Immature natural killer cell (primary cell): ENCODE data around the gene CXorf49. TPM values are rescaled to one million over a fixed set of nuclear protein-coding genes. Genes with fewer than 3 reads are reported as not detected.

Source experiments
- DNase-seq, 3 donors: peaks; one replicate each; pipeline ENCODE4 v3.0.0; 2022; ENCODE audit warnings: mixed read lengths in 1 of 3
- H3K27ac Mint-ChIP-seq, 6 donors: one replicate each; pipeline ENCODE4 v1.8.0; 2020; ENCODE audit warnings: mixed read lengths in 6 of 6, mild to moderate bottlenecking in 5 of 6, inconsistent platforms in 4 of 6, moderate library complexity in 3 of 6
- H3K27me3 Mint-ChIP-seq, 3 donors: one replicate each; pipeline ENCODE4 v1.8.0; 2020 to 2021; ENCODE audit warnings: low read depth in 3 of 3, mild to moderate bottlenecking in 3 of 3, mixed read lengths in 3 of 3, moderate library complexity in 3 of 3, inconsistent platforms in 1 of 3
- H3K36me3 Mint-ChIP-seq, 3 donors: one replicate each; pipeline ENCODE4 v1.8.0; 2020; ENCODE audit warnings: mixed read lengths in 3 of 3, inconsistent platforms in 2 of 3, mild to moderate bottlenecking in 2 of 3
- H3K4me1 Mint-ChIP-seq, 2 donors: one replicate each; pipeline ENCODE4 v1.8.0; 2020; ENCODE audit warnings: inconsistent platforms in 2 of 2, mild to moderate bottlenecking in 2 of 2, mixed read lengths in 2 of 2, moderate library complexity in 1 of 2
- H3K4me3 Mint-ChIP-seq, 5 donors: one replicate each; pipeline ENCODE4 v1.8.0; 2020; ENCODE audit warnings: mild to moderate bottlenecking in 5 of 5, mixed read lengths in 5 of 5, inconsistent platforms in 3 of 5, moderate library complexity in 3 of 5
- H3K9me3 Mint-ChIP-seq, 6 donors: one replicate each; pipeline ENCODE4 v1.8.0; 2020; ENCODE audit warnings: mild to moderate bottlenecking in 6 of 6, mixed read lengths in 6 of 6, inconsistent platforms in 4 of 6, moderate library complexity in 3 of 6
- polyA plus RNA-seq, 3 donors: library from polyadenylated mRNA; unstranded; fragments of 300-500 nt; fragmentation: Illumina TruSeq; gene quantifications; one replicate each; pipeline ENCODE4 v1.2.3, GENCODE V29; 2021

CXorf49 gene
- polyA plus RNA-seq, 3 donors from 2014 or later: not detected

GRCh38 chrX:71666240-71667223 lies 51.6 kb downstream of the CXorf49 start:
- Mint-ChIP-seq H3K4me3 (no peak overlapping the region), H3K27ac (no peak overlapping the region), H3K4me1 (peaks cover 17 to 18% of the 10 kb centered on the region in 2 donors), H3K9me3 (no peaks in the 10 kb centered on the region), H3K36me3 (no peaks in the 10 kb centered on the region), H3K27me3 (peaks cover 5 to 14% (median 6%) of the 10 kb centered on the region in 3 donors)
- DNase-seq: no peak

DNA sequence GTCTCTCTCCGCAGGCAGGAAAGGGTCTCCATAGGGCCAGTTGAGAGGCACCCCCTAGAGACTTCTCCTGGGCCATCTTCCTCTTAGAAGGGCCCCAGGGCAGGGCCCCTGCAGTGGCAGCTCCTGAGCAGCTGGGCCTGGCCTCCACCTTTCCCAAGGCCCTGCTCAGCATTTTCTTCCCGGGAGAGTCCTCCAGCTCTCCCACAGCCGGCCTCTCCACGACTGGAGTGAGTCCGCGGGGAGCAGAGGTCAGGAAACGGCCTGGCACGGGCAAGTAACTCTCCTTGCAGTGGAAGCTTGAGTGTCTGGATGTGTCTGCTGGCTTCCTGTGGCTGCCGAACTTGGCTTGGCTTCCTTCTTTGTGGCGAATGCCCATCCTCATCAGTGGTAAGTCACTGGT lies 52.3 kb downstream of the CXorf49 start:
- H3K4me3 Mint-ChIP-seq: no peak overlapping the region
- DNase-seq: no peak
- H3K9me3 Mint-ChIP-seq: no peaks in the 10 kb centered on the region
- peaks cover 15 to 25% of the 10 kb centered on the region in 2 donors for H3K4me1 Mint-ChIP-seq
- no peak overlapping the region for H3K27ac Mint-ChIP-seq
- peaks cover 5 to 17% (median 6%) of the 10 kb centered on the region in 3 donors for H3K27me3 Mint-ChIP-seq
- H3K36me3 Mint-ChIP-seq: no peaks in the 10 kb centered on the region

DNA sequence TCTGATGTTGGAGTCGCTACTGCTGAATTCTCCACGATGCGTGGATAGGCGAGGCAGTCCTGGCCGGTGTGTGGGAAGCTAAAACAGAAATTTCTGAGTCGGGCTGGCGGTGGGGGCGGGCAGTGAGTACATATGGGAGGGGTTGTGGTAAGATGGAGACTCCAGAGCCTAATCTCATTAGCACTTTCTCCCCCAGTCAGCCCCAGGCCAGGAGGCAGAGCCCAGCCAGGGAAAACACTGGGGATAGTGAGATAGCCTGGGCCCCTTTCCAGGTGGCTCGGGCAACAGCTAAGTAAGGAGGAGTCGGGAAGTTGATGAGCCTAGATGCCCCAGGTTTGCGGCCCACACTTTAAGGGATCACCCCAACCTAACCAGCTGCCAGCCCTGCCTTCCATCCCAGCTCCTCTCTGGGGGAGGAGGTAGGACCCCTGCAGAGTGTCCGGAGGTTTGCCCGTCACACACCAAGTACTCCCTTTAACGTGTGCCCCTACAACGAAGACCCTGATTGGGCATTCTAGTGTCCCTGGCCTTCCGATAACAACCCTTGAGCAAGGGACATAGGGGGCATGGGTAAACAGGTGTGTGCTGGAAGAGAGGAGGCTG lies 53.1 kb downstream of the CXorf49 start:
- H3K27me3 Mint-ChIP-seq: peaks cover 5 to 23% (median 6%) of the 10 kb centered on the region in 3 donors
- no peak overlapping the region for H3K4me3 Mint-ChIP-seq
- H3K27ac Mint-ChIP-seq: no peak overlapping the region
- H3K36me3 Mint-ChIP-seq: no peaks in the 10 kb centered on the region
- H3K4me1 Mint-ChIP-seq: peaks cover 15 to 28% of the 10 kb centered on the region in 2 donors
- no peak for DNase-seq
- no peaks in the 10 kb centered on the region for H3K9me3 Mint-ChIP-seq

Other genes starting within 250 kb of the CXorf49 start
- gene OGT, start 185.2 kb downstream of the CXorf49 start, polyA plus RNA-seq: 10 to 100 TPM; 26.4 to 35.5 (median 28.7) TPM
- 1 to 10 TPM in 2 of 3 donors, under 1 TPM in 1; 0.63 to 1.8 (median 1.3) TPM for gene GCNA, start 139.8 kb downstream of the CXorf49 start, polyA plus RNA-seq
- 100 to 1,000 TPM in 1 of 3 donors, 10 to 100 TPM in 2; 31.1 to 108 (median 34.3) TPM for gene CXCR3, start 99.8 kb downstream of the CXorf49 start, polyA plus RNA-seq
- not detected for gene CXorf49B, start 45.1 kb upstream of the CXorf49 start, polyA plus RNA-seq
- gene NHSL2, start 192.6 kb upstream of the CXorf49 start, polyA plus RNA-seq: 10 to 100 TPM; 10.2 to 29.0 (median 10.6) TPM